HepG2 (cell line): ENCODE data around the gene VGLL4. TPM values are rescaled to one million over a fixed set of nuclear protein-coding genes. Genes with fewer than 3 reads are reported as not detected.

ENCODE experiments used
- ARID5B ChIP-seq: IDR thresholded peaks from 2 replicates; pipeline ENCODE4 v1.4.0; 2020; ENCODE audit warnings: mild to moderate bottlenecking, missing genetic modification reagents
- FOXA1 ChIP-seq, 2 experiments: fragments of 450-650 bp in 1 of 2; sonication (generic) in 1 of 2; formaldehyde crosslinking in 1 of 2; IDR thresholded peaks; 2 replicates each; pipeline versions ENCODE4 v1.4.0 to v1.6.1; 2016 to 2020; ENCODE audit warnings: missing genetic modification reagents in 1 of 2
- GATAD2A ChIP-seq: IDR thresholded peaks from 2 replicates; pipeline ENCODE4 v1.6.1; 2016
- HNF4A ChIP-seq: sonication (generic); formaldehyde crosslinking; IDR thresholded peaks from 2 replicates; pipeline ENCODE4 v1.4.0; 2020; ENCODE audit warnings: missing genetic modification reagents
- HNF4G ChIP-seq, 2 experiments: sonication (generic) in 1 of 2; formaldehyde crosslinking in 1 of 2; IDR thresholded peaks; 2 replicates each; pipeline versions ENCODE4 v1.4.0 to v1.6.1; 2011 to 2020; ENCODE audit warnings: borderline replicate concordance in 2 of 2, low read depth in 2 of 2, mild to moderate bottlenecking in 2 of 2, low read length in 1 of 2, missing genetic modification reagents in 1 of 2, moderate library complexity in 1 of 2
- HOXA3 ChIP-seq: sonication (generic); formaldehyde crosslinking; IDR thresholded peaks from 2 replicates; pipeline ENCODE4 v1.5.0; 2020; ENCODE audit warnings: missing genetic modification reagents
- KLF6 ChIP-seq: IDR thresholded peaks from 2 replicates; pipeline ENCODE4 v1.8.0; 2016; ENCODE audit warnings: missing biosample characterization, missing genetic modification reagents
- NCOA2 ChIP-seq: sonication (generic); formaldehyde crosslinking; IDR thresholded peaks from 2 replicates; pipeline ENCODE4 v1.8.0; 2022; ENCODE audit warnings: inconsistent platforms
- NR2F6 ChIP-seq, 2 experiments: IDR thresholded peaks; 2 replicates each; pipeline ENCODE4 v1.6.1; 2016; ENCODE audit warnings: antibody characterized with exemption in 1 of 2, mild to moderate bottlenecking in 1 of 2
- RXRA ChIP-seq: sonication (generic); formaldehyde crosslinking; IDR thresholded peaks from 2 replicates; pipeline ENCODE4 v1.5.1; 2020; ENCODE audit warnings: missing genetic modification reagents
- SMAD3 ChIP-seq: sonication (generic); formaldehyde crosslinking; IDR thresholded peaks from 2 replicates; pipeline ENCODE4 v1.4.0; 2020; ENCODE audit warnings: missing genetic modification reagents
- SOX6 ChIP-seq, 2 experiments: fragments of 450-650 bp in 1 of 2; sonication (generic) in 1 of 2; formaldehyde crosslinking in 1 of 2; IDR thresholded peaks; 2 replicates each; pipeline versions ENCODE4 v1.4.0 to v1.6.1; 2017 to 2020; ENCODE audit warnings: antibody characterized with exemption in 1 of 2, mild to moderate bottlenecking in 1 of 2, missing genetic modification reagents in 1 of 2
- TEAD3 ChIP-seq: optimal IDR thresholded peaks from 2 replicates; pipeline ENCODE3; 2016; ENCODE audit warnings: borderline replicate concordance
- TFDP1 ChIP-seq: IDR thresholded peaks from 2 replicates; pipeline ENCODE4 v1.6.1; 2016; ENCODE audit warnings: missing compliant biosample characterization, missing genetic modification reagents, borderline replicate concordance
- ZEB1 ChIP-seq: IDR thresholded peaks from 2 replicates; pipeline ENCODE4 v1.6.1; 2012; ENCODE audit warnings: mild to moderate bottlenecking, low read depth, inconsistent platforms; ENCODE audit not compliant: insufficient replicate concordance
- ZNF563 ChIP-seq: sonication (generic); formaldehyde crosslinking; IDR thresholded peaks from 2 replicates; pipeline ENCODE4 v1.8.0; 2022; ENCODE audit warnings: mild to moderate bottlenecking, moderate library complexity, missing genetic modification reagents
- ZNF660 ChIP-seq: sonication (generic); formaldehyde crosslinking; IDR thresholded peaks from 2 replicates; pipeline ENCODE4 v1.5.1; 2020; ENCODE audit warnings: mild to moderate bottlenecking, low read depth, missing genetic modification reagents, borderline replicate concordance
- ZNF687 ChIP-seq: sonication (generic); formaldehyde crosslinking; IDR thresholded peaks from 2 replicates; pipeline ENCODE4 v1.5.1; 2020; ENCODE audit warnings: mild to moderate bottlenecking, missing genetic modification reagents, moderate library complexity
- ZNF782 ChIP-seq: sonication (generic); formaldehyde crosslinking; IDR thresholded peaks from 2 replicates; pipeline ENCODE4 v1.4.0; 2020; ENCODE audit warnings: missing genetic modification reagents, mild to moderate bottlenecking, borderline replicate concordance
- polyA plus RNA-seq, 8 experiments: library from polyadenylated mRNA; depleted of rRNA in 3 of 8; stranded (reverse) in 7 of 8; unstranded in 1 of 8; fragments of >200 nt; fragmentation: Illumina TruSeq in 4 of 8; extraction: Trizol in 4 of 8; gene quantifications; 2 replicates each; pipeline versions ENCODE4 v1.2.1 to v1.2.3, GENCODE V29; 2011 to 2016; ENCODE audit warnings: low read depth in 4 of 8, missing spikeins in 1 of 8, mixed read lengths in 1 of 8; ENCODE audit not compliant: insufficient read depth in 1 of 8
- total RNA-seq, 5 experiments: library from RNA; depleted of rRNA; stranded (reverse); fragments of >200 nt; fragmentation: Illumina TruSeq; extraction: Trizol; gene quantifications; 2 replicates each; pipeline ENCODE4 v1.2.3, GENCODE V29; 2016; ENCODE audit warnings: low read depth in 1 of 5

VGLL4 gene
- total and polyA plus RNA-seq, 2 of the 13 experiments (the other 11 are each of a cell fraction or from before 2014, with no cell fraction given) = 23.2 to 39.0 TPM

GRCh38 chr3:11610044-11610671, 33.6 kb downstream of the VGLL4 start (continued):
- TF ChIP-seq ZNF687 (CRISPR knock-in tag) = peak; percentile 68
- no peak for TF ChIP-seq SMAD3 (CRISPR knock-in tag)
- TF ChIP-seq TFDP1 (CRISPR knock-in tag) = no peak
- 0 out of 2 replicates have a peak, but pooled peaks have one; percentile 24 for TF ChIP-seq NCOA2 (CRISPR knock-in tag)
- TF ChIP-seq ZNF782 (CRISPR knock-in tag) = no peak
- no peak for TF ChIP-seq ZNF660
- TF ChIP-seq ARID5B (CRISPR knock-in tag) = peak; percentile 43; the same call in 1 of the 2 replicates
- peak; percentile 59 for TF ChIP-seq HNF4A (CRISPR knock-in tag)
- TF ChIP-seq ZEB1 = no peak
- peak; percentile 40; the same call in 1 of the 2 replicates for TF ChIP-seq RXRA (CRISPR knock-in tag)
- TF ChIP-seq FOXA1 (IDR thresholded peaks at IDR 0.05) = no peak
- no peak for TF ChIP-seq FOXA1 (CRISPR knock-in tag; IDR thresholded peaks at IDR 0.05)
- peak; percentile 15; the same call in 1 of the 2 replicates for TF ChIP-seq HNF4G (IDR thresholded peaks at IDR 0.05; ENCODE audit: borderline replicate concordance, low read depth, low read length)
- no peak for TF ChIP-seq HNF4G (CRISPR knock-in tag; IDR thresholded peaks at IDR 0.05; ENCODE audit: borderline replicate concordance, low read depth)
- TF ChIP-seq ZNF563 (CRISPR knock-in tag) = no peak
- TF ChIP-seq GATAD2A (CRISPR knock-in tag) = peak; percentile 35; the same call in 1 of the 2 replicates
- TF ChIP-seq KLF6 (CRISPR knock-in tag) = no peak
- TF ChIP-seq NR2F6 (IDR thresholded peaks at IDR 0.05) = peak; percentile 16; the same call in 1 of the 2 replicates
- 0 out of 2 replicates have a peak, but pooled peaks have one; percentile 27 for TF ChIP-seq NR2F6 (CRISPR knock-in tag; IDR thresholded peaks at IDR 0.05)
- TF ChIP-seq SOX6 (IDR thresholded peaks at IDR 0.05) = no peak
- peak; percentile 38; the same call in 1 of the 2 replicates for TF ChIP-seq SOX6 (CRISPR knock-in tag; IDR thresholded peaks at IDR 0.05)
- no peak for TF ChIP-seq TEAD3 (CRISPR knock-in tag)
- TF ChIP-seq HOXA3 (CRISPR knock-in tag) = peak; percentile 32; the same call in 1 of the 2 replicates
